H9 (cell line): Measurements from ENCODE around the gene SEZ6. TPM values are rescaled to one million over a fixed set of nuclear protein-coding genes. Genes with fewer than 3 reads are reported as not detected.

Experiments used
- DNase-seq: peaks from one replicate; pipeline ENCODE4 v3.0.0-alpha.2; 2017
- H2AFZ ChIP-seq: one replicate; pipeline ENCODE4 v1.6.1; 2013; ENCODE audit warnings: mild to moderate bottlenecking, low read length, control low read depth, moderate library complexity
- H2AK5ac ChIP-seq: 2 replicates; pipeline ENCODE4 v1.6.1; 2013; ENCODE audit warnings: low read length, control low read depth, mixed read lengths; ENCODE audit not compliant: insufficient read length
- H2BK120ac ChIP-seq: one replicate; pipeline ENCODE4 v1.6.1; 2013; ENCODE audit warnings: low read depth, mild to moderate bottlenecking, low read length, control low read depth, inconsistent platforms; ENCODE audit not compliant: poor library complexity, severe bottlenecking
- H2BK12ac ChIP-seq: 2 replicates; pipeline ENCODE4 v1.6.1; 2013; ENCODE audit warnings: low read length, control low read depth, mixed read lengths, low read depth; ENCODE audit not compliant: insufficient read length
- H2BK15ac ChIP-seq: 2 replicates; pipeline ENCODE4 v1.6.1; 2013; ENCODE audit warnings: low read depth, low read length, control low read depth
- H2BK20ac ChIP-seq: one replicate; pipeline ENCODE4 v1.6.1; 2013; ENCODE audit warnings: low read depth, mild to moderate bottlenecking, low read length, control low read depth, inconsistent platforms; ENCODE audit not compliant: poor library complexity, severe bottlenecking
- H2BK5ac ChIP-seq: 2 replicates; pipeline ENCODE4 v1.6.1; 2013; ENCODE audit warnings: low read length, control low read depth, mixed read lengths; ENCODE audit not compliant: insufficient read length
- H3K14ac ChIP-seq: 2 replicates; pipeline ENCODE4 v1.6.1; 2013; ENCODE audit warnings: low read length, control low read depth; ENCODE audit not compliant: insufficient read depth
- H3K18ac ChIP-seq: 2 replicates; pipeline ENCODE4 v1.6.1; 2013; ENCODE audit warnings: low read depth, mild to moderate bottlenecking, mixed read lengths, low read length, control low read depth; ENCODE audit not compliant: insufficient read length
- H3K23ac ChIP-seq: 2 replicates; pipeline ENCODE4 v1.6.1; 2013; ENCODE audit warnings: low read length, control low read depth, mixed read lengths, low read depth; ENCODE audit not compliant: insufficient read length
- H3K23me2 ChIP-seq: 2 replicates; pipeline ENCODE4 v1.6.1; 2013; ENCODE audit warnings: low read depth, mild to moderate bottlenecking, mixed read lengths, low read length, control low read depth; ENCODE audit not compliant: insufficient read length, poor library complexity, severe bottlenecking
- H3K27ac ChIP-seq: 2 replicates; pipeline ENCODE4 v1.5.1; 2013; ENCODE audit warnings: low read length, control low read depth, mixed read lengths, low read depth; ENCODE audit not compliant: insufficient read length
- H3K27me3 ChIP-seq: 2 replicates; pipeline ENCODE4 v1.6.1; 2013; ENCODE audit warnings: low read length, control low read depth, inconsistent platforms; ENCODE audit not compliant: insufficient read depth
- H3K4ac ChIP-seq: 2 replicates; pipeline ENCODE4 v1.6.1; 2013; ENCODE audit warnings: low read depth, mild to moderate bottlenecking, control low read depth, inconsistent platforms, low read length, moderate library complexity
- H3K4me1 ChIP-seq: 2 replicates; pipeline ENCODE4 v1.6.1; 2013; ENCODE audit warnings: low read length, control low read depth, inconsistent platforms; ENCODE audit not compliant: insufficient read depth
- H3K4me2 ChIP-seq: 2 replicates; pipeline ENCODE4 v1.6.1; 2013; ENCODE audit warnings: low read length, control low read depth, mixed read lengths; ENCODE audit not compliant: insufficient read length, insufficient read depth
- H3K56ac ChIP-seq: 2 replicates; pipeline ENCODE4 v1.6.1; 2013; ENCODE audit warnings: low read depth, mild to moderate bottlenecking, mixed read lengths, low read length, control low read depth; ENCODE audit not compliant: insufficient read length
- H3K79me1 ChIP-seq: 2 replicates; pipeline ENCODE4 v1.6.1; 2013; ENCODE audit warnings: low read depth, mild to moderate bottlenecking, moderate library complexity, low read length, control low read depth, inconsistent platforms; ENCODE audit not compliant: insufficient read depth, poor library complexity, severe bottlenecking
- H3K79me2 ChIP-seq: 2 replicates; pipeline ENCODE4 v1.6.1; 2013; ENCODE audit warnings: low read length, control low read depth, inconsistent platforms; ENCODE audit not compliant: insufficient read depth
- H3K9ac ChIP-seq: 2 replicates; pipeline ENCODE4 v1.6.1; 2013; ENCODE audit warnings: low read length, control low read depth, mixed read lengths; ENCODE audit not compliant: insufficient read length; ENCODE audit errors: extremely low read depth
- H3K9me3 ChIP-seq: one replicate; pipeline ENCODE4 v1.6.1; 2013; ENCODE audit warnings: low read depth, low read length, inconsistent platforms; ENCODE audit not compliant: control insufficient read depth
- H3T11ph ChIP-seq: one replicate; pipeline ENCODE4 v1.6.1; 2013; ENCODE audit warnings: mild to moderate bottlenecking, low read length, control low read depth, inconsistent platforms
- H4K20me1 ChIP-seq: one replicate; pipeline ENCODE4 v1.6.1; 2013; ENCODE audit not compliant: control insufficient read depth, insufficient read length, insufficient read depth
- H4K5ac ChIP-seq: 2 replicates; pipeline ENCODE4 v1.6.1; 2013; ENCODE audit warnings: low read depth, mild to moderate bottlenecking, mixed read lengths, low read length, control low read depth; ENCODE audit not compliant: insufficient read length
- H4K8ac ChIP-seq: replicated peaks from 2 replicates; pipeline ENCODE4 v1.6.1; 2013; ENCODE audit warnings: low read length, control low read depth, mixed read lengths, low read depth; ENCODE audit not compliant: insufficient read length
- H4K91ac ChIP-seq: 2 replicates; pipeline ENCODE4 v1.6.1; 2013; ENCODE audit warnings: low read depth, mild to moderate bottlenecking, moderate library complexity, mixed read lengths, low read length, control low read depth; ENCODE audit not compliant: insufficient read length
- H3K27ac Mint-ChIP-seq, 3 experiments: 2 replicates in 2 of 3; 3 replicates in 1 of 3; pipeline ENCODE4 v1.8.0; 2020 to 2021; ENCODE audit warnings: mixed read lengths in 3 of 3, mild to moderate bottlenecking in 1 of 3, moderate library complexity in 1 of 3
- H3K27me3 Mint-ChIP-seq: 2 replicates; pipeline ENCODE4 v1.8.0; 2021; ENCODE audit warnings: low read depth, mild to moderate bottlenecking, moderate library complexity, mixed read lengths
- H3K36me3 Mint-ChIP-seq, 3 experiments: 2 replicates in 2 of 3; 3 replicates in 1 of 3; pipeline ENCODE4 v1.8.0; 2020 to 2021; ENCODE audit warnings: low read depth in 3 of 3, mixed read lengths in 3 of 3; ENCODE audit not compliant: insufficient read depth in 1 of 3
- H3K4me1 Mint-ChIP-seq, 2 experiments: 2 replicates each; pipeline ENCODE4 v1.8.0; 2020; ENCODE audit warnings: mixed read lengths in 2 of 2
- H3K4me3 Mint-ChIP-seq, 2 experiments: 2 replicates in 1 of 2; 3 replicates in 1 of 2; pipeline ENCODE4 v1.8.0; 2020 to 2021; ENCODE audit warnings: mild to moderate bottlenecking in 2 of 2, mixed read lengths in 2 of 2, moderate library complexity in 1 of 2
- H3K9me3 Mint-ChIP-seq, 2 experiments: 2 replicates in 1 of 2; 3 replicates in 1 of 2; pipeline ENCODE4 v1.8.0; 2020; ENCODE audit warnings: mild to moderate bottlenecking in 2 of 2, mixed read lengths in 2 of 2, moderate library complexity in 1 of 2
- WGBS: extraction: QIAGEN DNeasy Blood & Tissue Kit; methylation state at CpG from one replicate; pipeline ENCODE4 v1.1.7; 2013; ENCODE audit warnings: missing lambda C conversion rate, low lambda C conversion rate, mixed read lengths; ENCODE audit not compliant: insufficient read length; ENCODE audit errors: extremely low coverage; 5-methylcytosine and 5-hydroxymethylcytosine counted together
- total RNA-seq: library from RNA; stranded (reverse); gene quantifications from 2 replicates; pipeline ENCODE4 v1.2.1, GENCODE V29; 2021
- TF ChIP-seq, protein P1 (sequence below): fragments of 200-600 bp; sonication (generic); conservative IDR thresholded peaks from 3 replicates; pipeline ENCODE4 v1.8.0; 2021; ENCODE audit warnings: antibody characterized with exemption, mild to moderate bottlenecking

The SEZ6 gene
- total RNA-seq, 1 experiment from 2014 or later, result 1.8 TPM

DNA sequence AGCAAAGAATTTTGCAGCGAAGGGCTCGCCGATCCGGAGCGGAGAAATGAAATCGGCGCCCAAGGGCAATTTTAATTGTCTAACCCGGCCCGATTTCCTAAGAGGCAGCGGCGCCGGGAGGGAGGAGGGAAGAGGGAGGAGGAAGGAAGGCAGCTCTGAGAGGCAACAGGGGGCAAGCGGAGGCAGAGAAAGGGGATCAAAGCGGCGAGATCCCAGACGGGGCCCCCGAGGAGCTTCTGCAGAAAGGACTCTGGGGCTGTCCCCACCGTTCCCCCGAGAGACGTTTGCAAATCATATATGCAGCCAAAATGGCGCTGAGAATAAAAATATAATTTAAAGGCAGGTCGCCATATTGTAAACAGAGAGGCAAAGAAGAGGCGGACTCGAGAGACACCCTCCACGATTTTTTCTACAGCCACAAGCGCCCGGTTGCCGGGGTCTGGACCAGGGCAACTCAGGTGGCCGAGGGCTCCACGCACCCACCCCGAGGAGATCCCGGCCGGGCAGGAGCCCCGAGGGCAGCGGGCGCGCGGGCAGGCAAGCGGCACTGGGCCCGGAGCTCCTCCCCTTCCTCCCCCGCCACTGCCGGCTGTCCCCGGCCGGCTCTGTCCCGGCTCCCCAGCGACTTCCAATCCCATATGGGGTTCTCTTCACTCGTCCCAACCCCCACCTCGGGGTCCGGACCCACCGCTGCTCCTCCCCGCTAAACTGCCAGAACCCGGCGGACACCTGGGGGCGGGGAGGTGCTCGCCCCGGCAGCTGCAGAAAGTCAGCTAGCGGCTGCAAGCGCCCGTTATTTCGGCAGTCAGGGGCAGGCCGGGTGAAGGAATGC, 56.4 kb downstream of the SEZ6 start:
- DNase-seq, result peak; percentile 72
- no peaks in the 10 kb centered on the region for H3K9me3 Mint-ChIP-seq

More for the DNA sequence above, 56.4 kb downstream of the SEZ6 start:
- peak overlapping the region; percentile 81 to 99 (median 97) for H3K27ac Mint-ChIP-seq
- Histone ChIP-seq H3K27me3 (no peaks in the 10 kb centered on the region), H2AFZ (no peak overlapping the region), H2BK20ac (no peak overlapping the region), H4K20me1 (no peaks in the 10 kb centered on the region), H2BK120ac (no peak overlapping the region), H2BK15ac (no peak overlapping the region), H3K9me3 (no peaks in the 10 kb centered on the region), H3K23ac (no peak overlapping the region), H3T11ph (no peak overlapping the region), H3K4me2 (peak overlapping the region; percentile 91), H3K23me2 (peaks cover 11% of the 10 kb centered on the region), H3K79me2 (peaks cover 45% of the 10 kb centered on the region), H4K5ac (no peak overlapping the region), H4K91ac (no peak overlapping the region), H4K8ac (no peak overlapping the region), H3K27ac (peak overlapping the region; percentile 31), H3K9ac (peak overlapping the region; percentile 83), H3K79me1 (no peaks in the 10 kb centered on the region), H3K18ac (no peak overlapping the region), H2BK12ac (no peak overlapping the region), H3K4me1 (peaks cover 7% of the 10 kb centered on the region; the same call in 1 of the 2 replicates), H3K14ac (no peak overlapping the region; the same call in 1 of the 2 replicates), H3K56ac (no peak overlapping the region), H2AK5ac (no peak overlapping the region), H2BK5ac (no peak overlapping the region), H3K4ac (no peak overlapping the region)
- H3K4me1 Mint-ChIP-seq, result peaks cover 22 to 25% of the 10 kb centered on the region in 2 experiments
- WGBS, result no CpG with 5 or more reads among the region's 61 CpGs
- TF ChIP-seq, protein P1, sequence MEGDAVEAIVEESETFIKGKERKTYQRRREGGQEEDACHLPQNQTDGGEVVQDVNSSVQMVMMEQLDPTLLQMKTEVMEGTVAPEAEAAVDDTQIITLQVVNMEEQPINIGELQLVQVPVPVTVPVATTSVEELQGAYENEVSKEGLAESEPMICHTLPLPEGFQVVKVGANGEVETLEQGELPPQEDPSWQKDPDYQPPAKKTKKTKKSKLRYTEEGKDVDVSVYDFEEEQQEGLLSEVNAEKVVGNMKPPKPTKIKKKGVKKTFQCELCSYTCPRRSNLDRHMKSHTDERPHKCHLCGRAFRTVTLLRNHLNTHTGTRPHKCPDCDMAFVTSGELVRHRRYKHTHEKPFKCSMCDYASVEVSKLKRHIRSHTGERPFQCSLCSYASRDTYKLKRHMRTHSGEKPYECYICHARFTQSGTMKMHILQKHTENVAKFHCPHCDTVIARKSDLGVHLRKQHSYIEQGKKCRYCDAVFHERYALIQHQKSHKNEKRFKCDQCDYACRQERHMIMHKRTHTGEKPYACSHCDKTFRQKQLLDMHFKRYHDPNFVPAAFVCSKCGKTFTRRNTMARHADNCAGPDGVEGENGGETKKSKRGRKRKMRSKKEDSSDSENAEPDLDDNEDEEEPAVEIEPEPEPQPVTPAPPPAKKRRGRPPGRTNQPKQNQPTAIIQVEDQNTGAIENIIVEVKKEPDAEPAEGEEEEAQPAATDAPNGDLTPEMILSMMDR, result no peak
- H3K4me3 Mint-ChIP-seq, result peak overlapping the region; percentile 92 to 96
- peaks cover 10 to 43% (median 33%) of the 10 kb centered on the region in 3 experiments; a peak in 6 of 7 replicates for H3K36me3 Mint-ChIP-seq
- no peaks in the 10 kb centered on the region; the same call in 1 of the 2 replicates for H3K27me3 Mint-ChIP-seq
